IgD-negative memory B cell (primary cell): ENCODE results near the gene MPP7. TPM values are rescaled to one million over a fixed set of nuclear protein-coding genes. Genes with fewer than 3 reads are reported as not detected.

Experiments used
- H3K27ac Mint-ChIP-seq, 3 donors: one replicate each; pipeline ENCODE4 v1.8.0; 2020 to 2022; ENCODE audit warnings: mild to moderate bottlenecking in 3 of 3, mixed read lengths in 3 of 3, moderate library complexity in 1 of 3
- H3K27me3 Mint-ChIP-seq: one replicate; pipeline ENCODE4 v1.8.0; 2021; ENCODE audit warnings: mixed read lengths
- H3K36me3 Mint-ChIP-seq: one replicate; pipeline ENCODE4 v1.8.0; 2020; ENCODE audit warnings: mild to moderate bottlenecking, mixed read lengths
- H3K4me1 Mint-ChIP-seq, 3 donors: one replicate each; pipeline ENCODE4 v1.8.0; 2020 to 2022; ENCODE audit warnings: mixed read lengths in 3 of 3, mild to moderate bottlenecking in 1 of 3
- H3K4me3 Mint-ChIP-seq, 4 donors: one replicate each; pipeline ENCODE4 v1.8.0; 2020 to 2022; ENCODE audit warnings: mild to moderate bottlenecking in 4 of 4, mixed read lengths in 4 of 4, moderate library complexity in 3 of 4
- H3K9me3 Mint-ChIP-seq, 3 donors: one replicate each; pipeline ENCODE4 v1.8.0; 2020 to 2021; ENCODE audit warnings: mixed read lengths in 3 of 3, mild to moderate bottlenecking in 1 of 3
- polyA plus RNA-seq: library from polyadenylated mRNA; unstranded; fragments of 300-500 nt; fragmentation: Illumina TruSeq; gene quantifications from one replicate; pipeline ENCODE4 v1.2.3, GENCODE V29; 2021

The MPP7 gene
- polyA plus RNA-seq, 1 donor from 2014 or later, result 2.3 TPM

DNA sequence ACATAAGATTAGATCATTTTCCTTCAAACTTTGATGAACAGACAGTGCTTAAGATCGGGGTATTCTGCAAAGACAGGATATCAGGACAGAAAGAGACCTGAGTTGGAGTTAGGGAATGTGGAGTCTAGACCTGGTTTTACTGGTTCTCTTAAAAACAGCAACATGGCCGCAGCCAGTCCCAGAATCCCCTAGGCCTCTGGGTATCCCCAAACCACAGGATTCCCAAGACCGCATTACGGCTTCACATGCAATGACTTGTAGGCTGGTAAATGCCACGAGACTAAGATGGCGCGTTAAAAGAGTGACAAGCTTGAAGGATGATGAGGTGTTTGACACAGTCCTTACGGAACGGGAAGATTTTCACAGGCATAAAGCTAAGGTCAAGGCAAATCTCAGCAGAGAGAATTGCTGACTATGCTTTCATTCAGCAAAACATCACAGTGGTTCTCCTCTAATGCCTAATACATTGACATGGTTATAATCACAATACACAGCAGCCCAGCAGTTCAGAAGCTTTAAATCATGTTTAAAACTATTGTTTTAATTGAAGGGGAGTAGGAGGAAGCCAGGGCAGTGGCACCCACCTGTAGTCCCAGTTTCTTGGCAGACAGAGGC, 32.9 kb downstream of the MPP7 start:
- H3K9me3 Mint-ChIP-seq, result no peaks in the 10 kb centered on the region
- H3K4me1 Mint-ChIP-seq, result peaks cover under 1 to 12% (median 9%) of the 10 kb centered on the region in 3 donors
- H3K36me3 Mint-ChIP-seq, result peaks cover 4% of the 10 kb centered on the region
- peaks cover 3% of the 10 kb centered on the region for H3K27me3 Mint-ChIP-seq
- no peak overlapping the region for H3K4me3 Mint-ChIP-seq
- H3K27ac Mint-ChIP-seq, result no peak overlapping the region

DNA sequence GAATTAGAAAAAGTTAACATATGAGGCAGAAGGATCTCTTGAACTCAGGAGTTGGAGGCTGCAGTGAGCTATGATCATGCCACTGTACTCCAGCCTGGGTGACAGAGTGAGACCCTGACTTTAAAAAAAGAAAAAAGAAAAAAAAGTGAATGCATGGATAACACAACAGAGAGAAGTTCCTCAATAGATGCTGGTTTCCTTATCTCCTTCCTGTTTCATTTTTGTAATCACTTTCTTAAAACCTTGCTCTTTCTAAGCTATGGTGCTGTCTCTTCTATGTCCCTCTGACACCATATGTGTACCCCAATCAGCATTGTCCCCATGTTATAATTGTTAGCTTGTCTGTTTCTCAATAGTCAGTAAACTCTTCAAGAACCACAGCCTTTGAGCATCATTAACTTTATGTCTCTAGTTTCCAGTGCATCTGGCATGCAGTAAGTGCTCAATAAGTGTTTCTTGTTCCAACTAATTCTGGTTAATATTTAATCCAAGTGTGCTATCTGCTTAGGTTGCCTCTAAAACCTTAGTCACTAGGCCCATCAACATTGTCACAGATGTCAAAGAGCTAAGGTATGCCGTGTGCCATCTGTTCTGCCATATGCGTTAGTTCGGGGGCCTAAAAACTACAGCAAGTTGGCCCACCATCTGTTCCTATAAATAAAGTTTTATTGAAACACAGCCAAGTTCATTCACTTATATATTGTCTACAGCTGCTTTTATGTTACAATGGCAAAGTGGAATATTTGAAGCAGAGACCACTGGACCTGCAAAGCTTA, 36.2 kb downstream of the MPP7 start:
- peak overlapping the region in 2 of 4 donors; percentile 14 to 64 for H3K4me3 Mint-ChIP-seq
- H3K36me3 Mint-ChIP-seq, result peaks cover 2% of the 10 kb centered on the region
- H3K9me3 Mint-ChIP-seq, result no peaks in the 10 kb centered on the region
- peaks cover 3% of the 10 kb centered on the region for H3K27me3 Mint-ChIP-seq
- H3K27ac Mint-ChIP-seq, result no peak overlapping the region
- H3K4me1 Mint-ChIP-seq, result peaks cover 5 to 14% (median 9%) of the 10 kb centered on the region in 3 donors

DNA sequence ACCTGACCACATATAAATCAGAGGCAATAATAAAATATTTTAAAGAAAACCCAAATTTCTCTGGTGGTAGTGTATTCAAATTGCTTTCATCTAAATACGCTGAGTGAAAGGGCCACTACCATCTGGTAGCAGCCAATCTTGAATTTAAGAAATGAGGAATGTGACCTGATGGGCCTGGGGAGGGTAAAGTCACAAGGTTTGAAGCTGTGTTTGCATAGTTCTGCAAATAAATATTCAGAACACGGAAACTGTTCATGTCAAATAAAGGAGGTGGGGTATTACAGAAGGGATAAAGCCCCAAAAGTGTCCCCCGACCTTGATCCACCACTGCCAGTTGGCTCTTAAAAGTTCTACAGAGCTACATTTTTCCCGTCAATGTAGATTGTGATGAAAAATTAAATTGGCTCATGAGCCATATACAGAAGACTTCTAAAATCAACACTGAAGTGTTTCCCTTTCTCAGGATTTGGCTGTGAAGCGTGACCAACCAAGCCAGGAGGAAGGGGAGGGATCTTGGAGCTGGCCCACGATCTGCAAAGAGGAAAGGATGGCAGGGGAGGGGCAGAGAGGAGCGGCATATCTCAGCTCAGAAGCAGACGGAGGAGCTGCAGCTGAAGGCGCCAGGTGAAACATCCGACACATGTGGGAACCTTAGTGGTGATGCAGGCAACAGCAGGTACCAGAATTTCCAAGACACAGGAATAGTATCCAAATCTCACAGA, 39.6 kb downstream of the MPP7 start:
- Mint-ChIP-seq H3K36me3 (no peaks in the 10 kb centered on the region), H3K9me3 (no peaks in the 10 kb centered on the region), H3K27ac (peak overlapping the region in 1 of 3 donors; percentile 42), H3K27me3 (peaks cover 3% of the 10 kb centered on the region), H3K4me1 (peaks cover 15 to 25% (median 22%) of the 10 kb centered on the region in 3 donors), H3K4me3 (no peak overlapping the region)

DNA sequence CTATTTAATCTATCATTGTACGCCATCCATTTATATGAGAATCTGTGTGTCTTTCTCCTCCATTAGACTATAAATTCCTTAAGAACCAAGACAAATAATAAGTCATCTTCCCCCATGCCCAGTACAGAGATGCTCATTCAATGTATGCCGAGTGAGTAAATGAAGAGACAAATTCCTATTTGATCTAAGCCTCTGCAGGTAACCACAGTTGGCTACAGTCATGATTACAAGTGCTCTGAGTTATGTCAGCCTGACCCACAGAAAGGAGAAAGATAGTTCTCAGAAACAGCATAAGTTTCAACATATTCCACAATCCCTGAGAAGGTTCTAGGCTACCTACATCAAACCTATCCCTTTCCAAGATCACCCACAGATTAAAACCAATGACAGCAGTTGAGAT, 46.1 kb downstream of the MPP7 start:
- Mint-ChIP-seq H3K4me1 (peaks cover 10 to 15% (median 13%) of the 10 kb centered on the region in 3 donors), H3K27ac (no peak overlapping the region)

DNA sequence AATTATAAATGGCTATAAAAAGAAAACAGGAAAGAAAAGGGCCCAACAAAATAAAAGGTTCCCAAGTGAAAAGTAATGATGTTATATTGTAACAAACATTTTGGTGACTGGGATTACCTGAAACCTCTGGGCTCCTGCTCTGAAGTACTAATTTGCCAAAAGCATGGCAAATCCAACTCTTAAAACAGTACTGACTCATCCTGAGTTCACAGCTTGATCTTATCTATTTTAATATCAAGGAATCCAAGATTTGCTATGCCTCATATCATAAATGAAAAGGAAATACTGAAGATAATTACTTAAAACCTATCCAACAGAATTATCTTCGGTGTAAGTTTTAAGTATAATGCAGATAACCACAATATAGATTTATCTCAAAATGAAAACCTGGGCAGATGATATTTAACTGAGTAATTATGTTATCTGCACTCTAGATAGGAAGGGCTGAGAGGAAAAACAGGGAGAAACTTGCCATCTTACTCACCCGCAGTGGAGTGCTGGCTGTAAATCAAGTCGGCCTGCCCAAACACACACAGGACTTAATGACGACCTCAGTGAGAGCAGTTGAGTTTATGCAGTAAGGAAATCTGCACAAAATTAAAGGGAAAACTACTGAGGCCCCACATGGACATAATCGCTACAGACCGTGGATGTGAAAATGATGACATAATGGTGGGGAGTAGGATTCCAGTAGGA, 48.4 kb downstream of the MPP7 start:
- peaks cover 7% of the 10 kb centered on the region for H3K27me3 Mint-ChIP-seq
- H3K36me3 Mint-ChIP-seq, result no peaks in the 10 kb centered on the region

More for the DNA sequence above, 46.1 kb downstream of the MPP7 start:
- H3K4me3 Mint-ChIP-seq, result no peak overlapping the region
- H3K27me3 Mint-ChIP-seq, result peaks cover 9% of the 10 kb centered on the region
- no peaks in the 10 kb centered on the region for H3K36me3 Mint-ChIP-seq
- no peaks in the 10 kb centered on the region for H3K9me3 Mint-ChIP-seq

DNA sequence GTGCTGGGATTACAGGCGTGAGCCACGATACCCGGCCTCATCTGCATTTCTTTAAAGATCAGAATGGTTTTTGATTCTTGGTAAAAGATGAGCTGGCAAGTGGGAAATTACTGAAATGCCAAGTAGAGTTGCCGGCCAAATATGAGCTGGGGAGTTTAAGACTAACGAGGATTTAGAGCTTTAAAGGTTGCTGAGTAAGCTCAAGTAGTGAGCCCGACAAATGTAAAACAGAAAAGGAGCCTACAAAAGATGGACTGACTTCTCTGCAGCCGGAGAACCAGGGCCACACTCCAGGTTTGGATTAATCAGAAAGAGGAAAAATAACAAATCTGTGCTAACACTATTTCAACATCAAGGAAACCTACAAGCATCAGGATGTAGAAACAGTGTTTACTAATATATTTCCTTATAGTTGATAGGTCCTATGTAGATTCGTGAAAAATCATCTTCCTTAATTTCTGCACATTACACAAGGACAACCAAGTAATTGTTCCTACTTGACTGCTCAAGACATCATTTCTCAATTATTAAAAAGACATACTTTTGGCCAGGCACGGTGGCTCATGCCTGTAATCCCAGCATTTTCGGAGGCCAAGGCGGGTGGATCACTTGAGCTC, 49.6 kb downstream of the MPP7 start:
- H3K4me3 Mint-ChIP-seq, result no peak overlapping the region
- H3K4me1 Mint-ChIP-seq, result peaks cover 0 to 6% (median 4%) of the 10 kb centered on the region in 3 donors
- H3K9me3 Mint-ChIP-seq, result no peaks in the 10 kb centered on the region
- H3K27me3 Mint-ChIP-seq, result peaks cover 8% of the 10 kb centered on the region
- H3K36me3 Mint-ChIP-seq, result no peaks in the 10 kb centered on the region
- H3K27ac Mint-ChIP-seq, result no peak overlapping the region

More for the DNA sequence above, 48.4 kb downstream of the MPP7 start:
- peaks cover 0 to 4% (median 2%) of the 10 kb centered on the region in 3 donors for H3K4me1 Mint-ChIP-seq
- H3K4me3 Mint-ChIP-seq, result no peak overlapping the region
- H3K27ac Mint-ChIP-seq, result no peak overlapping the region
- H3K9me3 Mint-ChIP-seq, result no peaks in the 10 kb centered on the region

Other genes with a start within 250 kb of the MPP7 start
- gene WAC, start 230.1 kb upstream of the MPP7 start, polyA plus RNA-seq, result 118 TPM